ENCODE measurements around the gene C1QL1. TPM values are rescaled to one million over a fixed set of nuclear protein-coding genes. Genes with fewer than 3 reads are reported as not detected.
A peak's percentile ranks its signal among the peaks of the same experiment; 100 is the strongest.

C1QL1 gene
- total RNA-seq, 1 donor from 2014 or later, result not detected

GRCh38 chr17:44966348-44967025 lies 1.6 kb downstream of the C1QL1 start:
- ATAC-seq, result no peak
- no peak for TF ChIP-seq CTCF (IDR thresholded peaks at IDR 0.05)
- intact Hi-C loops (cut with DNase I), result no loop called here
- no peaks in the 10 kb centered on the region for H3K36me3 ChIP-seq
- H3K4me3 ChIP-seq, result no peak overlapping the region
- no peak for DNase-seq
- no peak overlapping the region for H3K27ac ChIP-seq
- H3K9me3 ChIP-seq, result no peaks in the 10 kb centered on the region
- peaks cover 31% of the 10 kb centered on the region for H3K4me1 ChIP-seq
- H3K27me3 ChIP-seq (ENCODE audit: low read depth), result peaks cover 69% of the 10 kb centered on the region

GRCh38 chr17:44965481-44966234 lies 2.4 kb downstream of the C1QL1 start:
- Histone ChIP-seq H3K9me3 (no peaks in the 10 kb centered on the region), H3K27ac (no peak overlapping the region), H3K4me3 (no peak overlapping the region), H3K27me3 (ENCODE audit: low read depth) (peaks cover 75% of the 10 kb centered on the region), H3K4me1 (peaks cover 35% of the 10 kb centered on the region), H3K36me3 (no peaks in the 10 kb centered on the region)
- TF ChIP-seq CTCF (IDR thresholded peaks at IDR 0.05), result no peak
- intact Hi-C loops (cut with DNase I), result no loop called here
- ATAC-seq (no peak), DNase-seq (no peak)

- H3K36me3 ChIP-seq, result no peaks in the 10 kb centered on the region
- no peak overlapping the region for H3K27ac ChIP-seq
- DNase-seq, result no peak
- no peaks in the 10 kb centered on the region for H3K9me3 ChIP-seq
- H3K4me1 ChIP-seq, result peaks cover 18% of the 10 kb centered on the region
- peaks cover 72% of the 10 kb centered on the region for H3K27me3 ChIP-seq (ENCODE audit: low read depth)
- no peak overlapping the region for H3K4me3 ChIP-seq
- intact Hi-C loops (cut with DNase I), result no loop called here
- ATAC-seq, result no peak
- no peak for TF ChIP-seq CTCF (IDR thresholded peaks at IDR 0.05)
Measured at GRCh38 chr17:44961921-44962350, 6.2 kb downstream of the C1QL1 start.

- ATAC-seq (peak; percentile 70 to 74), DNase-seq (peak; percentile 65)
- Histone ChIP-seq H3K4me1 (peaks cover 15% of the 10 kb centered on the region), H3K9me3 (no peaks in the 10 kb centered on the region), H3K27me3 (ENCODE audit: low read depth) (peaks cover 63% of the 10 kb centered on the region), H3K27ac (no peak overlapping the region), H3K4me3 (no peak overlapping the region), H3K36me3 (no peaks in the 10 kb centered on the region)
- intact Hi-C loops (cut with DNase I), result no loop called here
- no peak for TF ChIP-seq CTCF (IDR thresholded peaks at IDR 0.05)
Measured at GRCh38 chr17:44960691-44961090, 7.4 kb downstream of the C1QL1 start.

- no peak overlapping the region for H3K4me3 ChIP-seq
- ATAC-seq, result peak in 1 of 2 donors; percentile 36
- H3K27ac ChIP-seq, result no peak overlapping the region
- peaks cover 15% of the 10 kb centered on the region for H3K4me1 ChIP-seq
- intact Hi-C loops (cut with DNase I), result no loop called here
- no peaks in the 10 kb centered on the region for H3K36me3 ChIP-seq
- DNase-seq, result no peak
- TF ChIP-seq CTCF (IDR thresholded peaks at IDR 0.05), result no peak
- peaks cover 61% of the 10 kb centered on the region for H3K27me3 ChIP-seq (ENCODE audit: low read depth)
- no peaks in the 10 kb centered on the region for H3K9me3 ChIP-seq
Measured at GRCh38 chr17:44959821-44960531, 8.1 kb downstream of the C1QL1 start.

All from lower lobe of right lung (tissue), 2 donors.